Measurements from ENCODE around the gene DUSP18. TPM values are rescaled to one million over a fixed set of nuclear protein-coding genes. Genes with fewer than 3 reads are reported as not detected.

DUSP18 gene
- total and polyA plus RNA-seq, 2 of the 13 experiments (the other 11 are each of a cell fraction or from before 2014, with no cell fraction given): 1.4 to 2.3 TPM

DNA sequence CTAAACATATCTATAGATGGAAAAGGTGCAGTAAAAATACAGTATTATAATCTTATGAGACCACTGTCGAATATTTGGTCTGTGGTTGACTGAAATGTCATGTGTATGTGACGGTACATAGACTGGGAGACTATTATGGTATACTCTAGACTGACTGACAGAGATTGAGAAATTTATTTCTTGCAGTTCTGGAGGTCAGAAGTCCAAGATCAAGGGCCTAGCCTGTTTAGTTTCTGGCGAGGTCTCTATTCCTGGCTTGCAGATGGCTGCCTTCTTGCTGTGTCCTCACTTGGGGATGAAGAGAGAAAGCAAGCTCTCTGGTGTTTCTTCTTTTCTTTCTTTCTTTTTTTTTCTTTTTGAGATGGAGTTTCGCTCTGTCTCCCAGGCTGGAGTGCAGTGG lies 19.7 kb upstream of the DUSP18 start (continued):
- TF ChIP-seq ZSCAN5A (CRISPR knock-in tag; IDR thresholded peaks at IDR 0.05; ENCODE audit: borderline replicate concordance): no peak
- TF ChIP-seq ZNF550 (CRISPR knock-in tag; IDR thresholded peaks at IDR 0.05; ENCODE audit: borderline replicate concordance): no peak

DNA sequence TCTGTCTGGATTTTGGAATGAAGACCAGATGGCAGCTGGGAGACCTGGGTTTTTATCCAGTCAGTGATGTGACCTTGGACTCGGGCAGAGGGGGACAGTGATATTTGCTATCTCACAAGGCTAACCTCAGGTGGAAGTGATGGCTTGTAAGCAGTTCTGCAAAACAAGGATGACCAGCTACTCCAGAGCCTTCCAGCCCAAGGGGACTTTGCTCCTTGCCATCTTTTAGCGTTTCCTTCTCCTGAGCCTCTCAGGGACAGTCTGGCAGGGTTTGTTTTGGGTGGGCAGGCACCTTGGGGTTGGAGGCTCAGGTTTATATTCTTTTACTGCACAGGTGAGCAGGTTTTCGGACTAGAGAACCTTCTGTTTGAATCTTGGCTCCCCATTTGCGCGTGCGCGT lies 17.5 kb upstream of the DUSP18 start:
- FAIRE-seq (no peak), ATAC-seq (no peak), DNase-seq (ENCODE audit: low spot score) (no peak)
- Histone ChIP-seq H3K36me3 (replicated peaks in 1 of 2; ENCODE audit: control insufficient read depth in 1 of 2, insufficient read depth in 2 of 2, low read length in 2 of 2) (no peaks in the 10 kb centered on the region), H3K9me3 (ENCODE audit: low read length) (no peaks in the 10 kb centered on the region), H3K4me3 (replicated peaks in 1 of 3; ENCODE audit: insufficient read depth in 1 of 3, low read depth in 2 of 3, low read length in 3 of 3) (no peak overlapping the region), H4K20me1 (ENCODE audit: insufficient read depth, low read length) (no peaks in the 10 kb centered on the region), H3K9ac (ENCODE audit: insufficient read depth, low read depth, low read length) (no peak overlapping the region), H2AFZ (ENCODE audit: low read length) (no peak overlapping the region), H3K27me3 (ENCODE audit: control insufficient read depth in 1 of 2, insufficient read depth in 2 of 2, low read length in 2 of 2) (no peaks in the 10 kb centered on the region), H3K4me1 (ENCODE audit: insufficient read depth, low read length) (no peaks in the 10 kb centered on the region), H3K27ac (ENCODE audit: extremely low read length, insufficient read depth, low read length) (no peak overlapping the region), H3K79me2 (ENCODE audit: insufficient read depth, low read length) (no peaks in the 10 kb centered on the region), H3K4me2 (ENCODE audit: low read depth, low read length) (no peak overlapping the region)
- in situ Hi-C loops (cut with HindIII; ENCODE audit: extremely low pct_ligation_motif_present, low pct_unique_long_range_greater_than_20kb): no loop called here
- ChIA-PET CTCF (ENCODE audit: low intra/inter-chr PET ratio, low total read pairs) (no interaction called here), POLR2A (interaction anchor here (0.6 kb wide), 1 partner anchor 768 kb away, joined by 3 read pairs; no protein-coding TSS in a partner anchor)
- no TSS peak for BruUV-seq (replicated peaks)
- TF ChIP-seq ZC3H13 (CRISPR knock-in tag; IDR thresholded peaks at IDR 0.05) (no peak), ZKSCAN8 (CRISPR knock-in tag; IDR thresholded peaks at IDR 0.05; ENCODE audit: borderline replicate concordance) (no peak), ZSCAN22 (CRISPR knock-in tag; IDR thresholded peaks at IDR 0.05) (no peak), ZBTB14 (CRISPR knock-in tag; IDR thresholded peaks at IDR 0.05) (no peak), ELF3 (CRISPR knock-in tag; IDR thresholded peaks at IDR 0.05) (no peak), ZNF138 (CRISPR knock-in tag; IDR thresholded peaks at IDR 0.05; ENCODE audit: low read depth) (no peak), PCBP1 (IDR thresholded peaks at IDR 0.05; ENCODE audit: borderline replicate concordance, low read depth, low read length) (no peak), SALL2 (CRISPR knock-in tag; IDR thresholded peaks at IDR 0.05) (no peak)
- TF ChIP-seq, protein P1, sequence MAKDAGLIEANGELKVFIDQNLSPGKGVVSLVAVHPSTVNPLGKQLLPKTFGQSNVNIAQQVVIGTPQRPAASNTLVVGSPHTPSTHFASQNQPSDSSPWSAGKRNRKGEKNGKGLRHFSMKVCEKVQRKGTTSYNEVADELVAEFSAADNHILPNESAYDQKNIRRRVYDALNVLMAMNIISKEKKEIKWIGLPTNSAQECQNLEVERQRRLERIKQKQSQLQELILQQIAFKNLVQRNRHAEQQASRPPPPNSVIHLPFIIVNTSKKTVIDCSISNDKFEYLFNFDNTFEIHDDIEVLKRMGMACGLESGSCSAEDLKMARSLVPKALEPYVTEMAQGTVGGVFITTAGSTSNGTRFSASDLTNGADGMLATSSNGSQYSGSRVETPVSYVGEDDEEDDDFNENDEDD (CRISPR knock-in tag; IDR thresholded peaks at IDR 0.05; ENCODE audit: borderline replicate concordance): no peak
- TF ChIP-seq, protein P2, sequence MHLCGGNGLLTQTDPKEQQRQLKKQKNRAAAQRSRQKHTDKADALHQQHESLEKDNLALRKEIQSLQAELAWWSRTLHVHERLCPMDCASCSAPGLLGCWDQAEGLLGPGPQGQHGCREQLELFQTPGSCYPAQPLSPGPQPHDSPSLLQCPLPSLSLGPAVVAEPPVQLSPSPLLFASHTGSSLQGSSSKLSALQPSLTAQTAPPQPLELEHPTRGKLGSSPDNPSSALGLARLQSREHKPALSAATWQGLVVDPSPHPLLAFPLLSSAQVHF (CRISPR knock-in tag; IDR thresholded peaks at IDR 0.05): no peak
- intact Hi-C loops (cut with micrococcal nuclease; ENCODE audit: unreplicated experiment): no loop called here
- WGBS (ENCODE audit: low lambda C conversion rate): 60% methylated on average over 7 of the region's 7 CpGs
